PC-3 (cell line): ENCODE measurements around the gene BRWD1. TPM values are rescaled to one million over a fixed set of nuclear protein-coding genes. Genes with fewer than 3 reads are reported as not detected.

Experiments used
- ATAC-seq: fragments of 200-7000 bp; cut with Tn5 transposase; 2 replicates; pipeline ENCODE4 v1.9.1; 2020; ENCODE audit warnings: mild to moderate bottlenecking, moderate library complexity
- BruUV-seq: library from RNA; stranded (reverse); fragments of 400-500 nt; replicated peaks from 2 replicates; lab custom pipeline; 2021; lab: Mats Ljungman, UMichigan
- CTCF ChIA-PET: fragments of 300-600 bp; sonication (Branson Sonifier 250); formaldehyde crosslinking; loops from one replicate; lab custom pipeline; 2022; ENCODE audit warnings: antibody characterized with exemption; lab: Charles Lee
- POLR2A ChIA-PET: fragments of 300-600 bp; sonication (Branson Sonifier 250); formaldehyde crosslinking; loops from one replicate; lab custom pipeline; 2022; ENCODE audit warnings: antibody characterized with exemption; ENCODE audit not compliant: unreplicated experiment; lab: Charles Lee
- DNase-seq: peaks from one replicate; pipeline ENCODE4 v3.0.0-alpha.2; 2015
- H2AFZ ChIP-seq: fragments of 300-600 bp; sonication (generic); 2 replicates; pipeline ENCODE4 v1.6.0; 2016; ENCODE audit warnings: antibody characterized with exemption, low read length
- H3F3A ChIP-seq: fragments of 300-600 bp; sonication (generic); one replicate; pipeline ENCODE4 v1.6.0; 2017; ENCODE audit warnings: antibody characterized with exemption, low read length, control low read depth, mild to moderate bottlenecking; ENCODE audit not compliant: unreplicated experiment
- H3K27ac ChIP-seq: fragments of 300-600 bp; sonication (generic); 2 replicates; pipeline ENCODE4 v1.5.1; 2016; ENCODE audit warnings: mild to moderate bottlenecking, low read length
- H3K27me3 ChIP-seq: fragments of 300-600 bp; sonication (generic); 2 replicates; pipeline ENCODE4 v1.6.1; 2016; ENCODE audit warnings: low read length, mixed read lengths
- H3K36me3 ChIP-seq: fragments of 300-600 bp; sonication (generic); 2 replicates; pipeline ENCODE4 v1.6.1; 2016; ENCODE audit warnings: low read depth, mixed run types, low read length, mixed read lengths
- H3K4me1 ChIP-seq: fragments of 300-600 bp; sonication (generic); 2 replicates; pipeline ENCODE4 v1.5.1; 2016; ENCODE audit warnings: low read length; ENCODE audit not compliant: insufficient read depth
- H3K4me2 ChIP-seq: fragments of 300-600 bp; sonication (generic); 2 replicates; pipeline ENCODE4 v1.6.0; 2016; ENCODE audit warnings: low read length
- H3K4me3 ChIP-seq: fragments of 300-600 bp; sonication (generic); 2 replicates; pipeline ENCODE4 v1.5.1; 2016; ENCODE audit warnings: mild to moderate bottlenecking, low read length, mixed read lengths
- H3K79me2 ChIP-seq: fragments of 300-600 bp; sonication (generic); 2 replicates; pipeline ENCODE4 v1.6.1; 2017; ENCODE audit warnings: low read length, mixed read lengths
- H3K9ac ChIP-seq: fragments of 300-600 bp; sonication (generic); 2 replicates; pipeline ENCODE4 v1.6.0; 2016; ENCODE audit warnings: mild to moderate bottlenecking, low read length
- H3K9me2 ChIP-seq: fragments of 300-600 bp; sonication (generic); replicated peaks from 2 replicates; pipeline ENCODE4 v1.6.1; 2016; ENCODE audit warnings: mixed run types, low read length, mixed read lengths
- H3K9me3 ChIP-seq: fragments of 300-600 bp; sonication (generic); 2 replicates; pipeline ENCODE4 v1.6.1; 2016; ENCODE audit warnings: low read length, mixed read lengths
- H4K20me1 ChIP-seq: fragments of 300-600 bp; sonication (generic); 2 replicates; pipeline ENCODE4 v1.6.1; 2016; ENCODE audit warnings: low read length, mixed read lengths
- EZH2 ChIP-seq: fragments of 300-600 bp; sonication (generic); IDR thresholded peaks from one replicate; pipeline ENCODE4 v1.6.1; 2017; ENCODE audit warnings: antibody characterized with exemption, mild to moderate bottlenecking, low read length; ENCODE audit not compliant: unreplicated experiment
- EZH2phosphoT487 ChIP-seq: fragments of 300-600 bp; sonication (generic); IDR thresholded peaks from 2 replicates; pipeline ENCODE4 v1.6.1; 2018; ENCODE audit warnings: mild to moderate bottlenecking, antibody characterized with exemption, low read length, borderline replicate concordance
- intact Hi-C: fragments of 100-400 bp; cut with micrococcal nuclease; formaldehyde crosslinking; loops from 2 replicates; pipeline ENCODE4 v1.9.0; 2023
- total RNA-seq: library from RNA; depleted of rRNA; stranded (reverse); fragments of >200 nt; gene quantifications from 2 replicates; pipeline ENCODE4 v1.2.3, GENCODE V29; 2014
- TF ChIP-seq, protein P1 (sequence below): fragments of 300-600 bp; sonication (generic); conservative IDR thresholded peaks from 2 replicates; pipeline ENCODE4 v1.5.1; 2017; ENCODE audit warnings: antibody characterized with exemption, low read depth, mild to moderate bottlenecking, low read length

BRWD1 gene
- total RNA-seq, 1 experiment from 2014 or later = 29.3 TPM

GRCh38 chr21:39204134-39204533 is 109.3 kb downstream of the BRWD1 start:
- peaks cover 49% of the 10 kb centered on the region for H3K36me3 ChIP-seq
- no peaks in the 10 kb centered on the region for H3K9me2 ChIP-seq
- peak; percentile 46 for ATAC-seq

DNA sequence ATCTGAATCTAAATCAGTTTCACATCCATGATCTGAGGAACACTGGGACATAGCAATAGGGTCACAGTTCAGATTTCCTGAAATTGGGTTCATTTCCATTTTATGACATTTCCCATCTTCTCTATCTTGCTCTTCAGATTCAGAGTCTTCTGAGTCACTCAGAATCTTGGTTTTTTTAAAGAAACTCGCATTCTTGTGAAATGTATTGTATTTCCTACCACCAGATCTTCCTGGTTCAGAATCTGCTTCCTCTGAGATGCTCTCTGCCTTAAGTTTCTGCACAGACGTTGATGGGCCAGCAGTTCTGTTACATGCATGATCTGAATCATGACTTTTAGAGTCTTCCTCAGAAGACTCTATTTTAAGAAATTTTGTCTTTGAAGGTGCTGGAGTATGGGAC is 114.6 kb downstream of the BRWD1 start:
- ChIA-PET POLR2A (no interaction called here), CTCF (no interaction called here)
- H3K9ac ChIP-seq = no peak overlapping the region
- ATAC-seq = no peak
- H3K4me1 ChIP-seq = no peaks in the 10 kb centered on the region
- H4K20me1 ChIP-seq = peaks cover 3% of the 10 kb centered on the region; the same call in 1 of the 2 replicates
- TF ChIP-seq EZH2 (no peak), EZH2phosphoT487 (no peak)
- TF ChIP-seq, protein P1, sequence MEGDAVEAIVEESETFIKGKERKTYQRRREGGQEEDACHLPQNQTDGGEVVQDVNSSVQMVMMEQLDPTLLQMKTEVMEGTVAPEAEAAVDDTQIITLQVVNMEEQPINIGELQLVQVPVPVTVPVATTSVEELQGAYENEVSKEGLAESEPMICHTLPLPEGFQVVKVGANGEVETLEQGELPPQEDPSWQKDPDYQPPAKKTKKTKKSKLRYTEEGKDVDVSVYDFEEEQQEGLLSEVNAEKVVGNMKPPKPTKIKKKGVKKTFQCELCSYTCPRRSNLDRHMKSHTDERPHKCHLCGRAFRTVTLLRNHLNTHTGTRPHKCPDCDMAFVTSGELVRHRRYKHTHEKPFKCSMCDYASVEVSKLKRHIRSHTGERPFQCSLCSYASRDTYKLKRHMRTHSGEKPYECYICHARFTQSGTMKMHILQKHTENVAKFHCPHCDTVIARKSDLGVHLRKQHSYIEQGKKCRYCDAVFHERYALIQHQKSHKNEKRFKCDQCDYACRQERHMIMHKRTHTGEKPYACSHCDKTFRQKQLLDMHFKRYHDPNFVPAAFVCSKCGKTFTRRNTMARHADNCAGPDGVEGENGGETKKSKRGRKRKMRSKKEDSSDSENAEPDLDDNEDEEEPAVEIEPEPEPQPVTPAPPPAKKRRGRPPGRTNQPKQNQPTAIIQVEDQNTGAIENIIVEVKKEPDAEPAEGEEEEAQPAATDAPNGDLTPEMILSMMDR = no peak
- H2AFZ ChIP-seq = no peak overlapping the region
- peaks cover 70% of the 10 kb centered on the region for H3K36me3 ChIP-seq
- H3K9me3 ChIP-seq = no peaks in the 10 kb centered on the region
- H3K4me3 ChIP-seq = no peak overlapping the region
- no peak overlapping the region for H3K27ac ChIP-seq
- DNase-seq = no peak
- no peaks in the 10 kb centered on the region for H3K9me2 ChIP-seq
- intact Hi-C loops = loop anchor here (10.0 kb wide), 1 partner anchor 436 kb away; no protein-coding TSS in a partner anchor
- H3K4me2 ChIP-seq = no peak overlapping the region
- BruUV-seq = no TSS peak
- H3K27me3 ChIP-seq = no peaks in the 10 kb centered on the region
- no peaks in the 10 kb centered on the region for H3F3A ChIP-seq
- no peaks in the 10 kb centered on the region for H3K79me2 ChIP-seq

More at GRCh38 chr21:39204134-39204533, 109.3 kb downstream of the BRWD1 start:
- Histone ChIP-seq H4K20me1 (no peaks in the 10 kb centered on the region), H3K79me2 (no peaks in the 10 kb centered on the region), H3K27me3 (no peaks in the 10 kb centered on the region), H3K9ac (no peak overlapping the region), H3K4me2 (no peak overlapping the region), H2AFZ (no peak overlapping the region), H3K4me1 (no peaks in the 10 kb centered on the region), H3K27ac (no peak overlapping the region), H3K9me3 (no peaks in the 10 kb centered on the region), H3K4me3 (no peak overlapping the region), H3F3A (no peaks in the 10 kb centered on the region)
- CTCF ChIA-PET = no interaction called here
- no TSS peak for BruUV-seq
- TF ChIP-seq, protein P1 = no peak
- no peak for TF ChIP-seq EZH2phosphoT487
- no peak for TF ChIP-seq EZH2
- POLR2A ChIA-PET = no interaction called here
- no peak for DNase-seq
- intact Hi-C loops = no loop called here

DNA sequence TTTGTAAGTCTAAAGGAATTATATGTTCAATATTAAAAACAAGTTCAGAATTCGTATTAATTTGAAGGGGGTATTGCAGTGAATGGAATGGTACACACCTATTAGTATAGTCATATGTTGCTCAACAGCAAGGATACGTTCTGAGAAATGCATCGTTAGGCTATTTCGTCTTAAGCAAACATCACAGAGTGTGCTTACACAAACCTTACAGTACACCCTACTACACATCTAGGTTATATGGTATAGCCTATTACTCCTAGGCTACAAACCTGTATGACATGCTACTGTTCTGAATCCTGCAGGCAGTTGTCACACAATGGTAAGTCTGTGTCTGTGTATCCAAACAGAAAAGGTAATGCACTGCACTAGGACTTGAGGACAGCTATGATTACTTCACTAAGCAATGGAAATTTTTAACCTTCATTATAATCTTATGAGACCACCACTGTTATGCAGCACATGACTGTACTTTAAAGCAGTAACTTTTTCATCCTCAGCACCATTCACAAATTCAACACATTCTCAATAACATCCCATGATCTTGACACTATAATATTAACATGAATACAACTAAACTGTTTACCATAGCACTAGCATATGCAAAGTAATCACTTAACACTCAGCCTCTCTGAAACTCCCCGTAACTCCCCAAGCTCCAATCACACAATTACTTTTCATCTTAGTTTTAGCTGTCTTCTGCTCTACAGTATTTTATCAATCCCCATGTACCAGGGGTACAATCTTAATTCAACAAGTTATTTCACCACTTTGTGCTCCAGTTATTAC is 115.8 kb downstream of the BRWD1 start:
- no peak overlapping the region for H3K9ac ChIP-seq
- no peaks in the 10 kb centered on the region for H3K27me3 ChIP-seq
- H3K9me2 ChIP-seq = no peaks in the 10 kb centered on the region
- ChIA-PET CTCF (no interaction called here), POLR2A (no interaction called here)
- peaks cover 6% of the 10 kb centered on the region; the same call in 1 of the 2 replicates for H3K4me1 ChIP-seq
- H3K27ac ChIP-seq = no peak overlapping the region
- BruUV-seq = no TSS peak
- H3K79me2 ChIP-seq = no peaks in the 10 kb centered on the region
- H3K4me3 ChIP-seq = no peak overlapping the region
- ATAC-seq (no peak), DNase-seq (no peak)
- H3K9me3 ChIP-seq = no peaks in the 10 kb centered on the region
- TF ChIP-seq, protein P1 = no peak
- no peak for TF ChIP-seq EZH2phosphoT487
- no peak for TF ChIP-seq EZH2
- intact Hi-C loops = loop anchor here (10.0 kb wide), 1 partner anchor 437 kb away; no protein-coding TSS in a partner anchor
- no peak overlapping the region for H2AFZ ChIP-seq
- peaks cover 3% of the 10 kb centered on the region; the same call in 1 of the 2 replicates for H4K20me1 ChIP-seq
- peaks cover 70% of the 10 kb centered on the region for H3K36me3 ChIP-seq
- no peaks in the 10 kb centered on the region for H3F3A ChIP-seq
- no peak overlapping the region for H3K4me2 ChIP-seq
